ENCODE data around the gene HSPA9.
A peak's percentile ranks its signal among the peaks of the same experiment; 100 is the strongest.

Gene HSPA9

GRCh38 chr5:138560971-138561370 lies 14.2 kb downstream of the HSPA9 start:
- DNase-seq = no peak

- DNase-seq = no peak
Measured at GRCh38 chr5:138559937-138560336, 15.3 kb downstream of the HSPA9 start.

DNA sequence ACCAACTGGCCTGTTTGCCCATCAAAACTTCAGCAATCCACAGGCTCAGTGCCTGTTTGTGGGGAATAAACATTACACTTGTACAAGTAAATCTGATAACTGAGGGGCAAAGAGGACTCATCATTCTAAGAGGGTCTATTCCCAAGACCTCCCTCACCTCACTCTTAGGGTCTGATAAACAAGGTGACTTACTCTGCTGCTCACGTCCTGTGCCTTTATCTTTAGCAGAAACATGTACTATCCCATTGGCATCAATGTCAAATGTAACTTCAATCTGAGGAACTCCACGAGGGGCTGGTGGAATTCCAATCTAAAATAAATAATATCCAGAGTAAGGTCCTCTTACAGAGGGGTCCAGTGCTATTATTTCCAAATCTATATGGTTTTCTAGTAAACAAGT lies 17.5 kb downstream of the HSPA9 start:
- no peak for DNase-seq

DNA sequence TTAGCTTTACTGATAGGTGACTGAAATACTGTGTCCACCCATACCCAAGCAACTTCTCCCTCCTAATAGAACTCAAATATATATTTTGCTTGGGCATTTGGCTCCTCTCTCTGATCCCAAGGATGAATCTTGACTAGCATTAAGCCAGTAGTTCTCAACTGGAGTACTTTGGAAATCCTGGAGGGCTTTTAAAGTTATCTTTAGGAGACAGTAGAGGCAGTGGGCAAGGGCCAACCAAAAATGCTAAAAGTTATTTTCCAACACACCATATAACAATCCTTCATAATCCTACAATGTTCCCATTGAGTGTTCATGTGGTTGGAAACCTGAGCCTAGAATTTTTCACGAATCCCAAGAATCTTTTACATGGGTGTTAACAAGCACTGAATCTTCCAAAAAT lies 21.1 kb downstream of the HSPA9 start:
- DNase-seq = no peak

- DNase-seq = no peak
Measured at GRCh38 chr5:138553437-138554095, 21.6 kb downstream of the HSPA9 start.

GRCh38 chr5:138552657-138553056 lies 22.5 kb downstream of the HSPA9 start:
- no peak for DNase-seq

- no peak for DNase-seq
Measured at GRCh38 chr5:138549414-138549813, 25.8 kb downstream of the HSPA9 start.

GRCh38 chr5:138545919-138546562 lies 29.2 kb downstream of the HSPA9 start:
- DNase-seq = no peak

DNA sequence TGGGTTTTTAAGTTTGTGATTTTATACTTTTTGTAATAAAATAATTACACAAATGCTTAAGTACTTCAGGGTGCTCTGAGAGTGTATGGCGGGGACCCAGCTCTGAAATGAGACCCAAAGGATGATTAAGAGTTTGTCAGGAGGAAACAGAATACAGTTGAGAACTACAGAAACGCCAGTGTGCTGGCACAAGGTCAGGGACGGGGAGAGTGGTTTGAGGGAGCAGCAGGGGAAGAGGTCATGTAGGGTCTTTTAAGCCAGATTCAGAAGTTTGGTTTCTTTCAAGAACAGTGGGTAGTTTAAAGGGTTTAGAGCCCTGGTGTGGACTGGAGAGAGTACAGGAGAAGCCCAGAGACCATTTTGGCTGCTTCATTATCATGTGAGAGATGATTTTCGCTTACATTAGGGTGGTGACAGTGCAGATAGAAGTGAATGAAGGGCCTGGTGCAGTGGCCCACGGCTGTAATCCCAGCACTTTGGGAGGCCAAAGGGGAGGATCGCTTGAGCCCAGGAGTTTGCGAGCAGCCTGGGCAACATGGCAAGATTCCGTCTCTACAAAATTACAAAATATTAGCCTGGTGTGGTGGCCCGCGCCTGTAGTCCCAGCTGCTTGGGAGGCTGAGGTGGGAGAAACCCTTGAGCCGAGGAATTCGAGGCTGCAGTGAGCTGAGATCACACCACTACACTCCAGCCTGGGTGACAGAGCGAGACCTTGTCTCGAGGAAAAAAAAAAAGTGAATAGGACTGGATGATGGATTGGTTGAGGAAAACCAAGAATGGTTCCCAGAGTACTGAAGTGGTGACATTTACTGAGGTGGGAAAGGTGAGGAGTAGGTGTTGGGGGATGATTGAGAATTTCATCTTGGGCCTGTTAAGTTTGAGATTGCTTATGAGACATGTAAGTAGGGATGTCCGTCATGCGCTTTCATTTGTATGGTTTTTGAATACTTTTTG lies 30.7 kb downstream of the HSPA9 start:
- DNase-seq = no peak

- DNase-seq = no peak
Measured at GRCh38 chr5:138543730-138544104, 31.5 kb downstream of the HSPA9 start.

- DNase-seq = peak; percentile 57
Measured at GRCh38 chr5:138542956-138543729, 32.1 kb downstream of the HSPA9 start, which contains the start of gene ETF1. ETF1 (minus strand) TSS chr5:138543236; CDS start chr5:138542918, 318 bp downstream.

DNA sequence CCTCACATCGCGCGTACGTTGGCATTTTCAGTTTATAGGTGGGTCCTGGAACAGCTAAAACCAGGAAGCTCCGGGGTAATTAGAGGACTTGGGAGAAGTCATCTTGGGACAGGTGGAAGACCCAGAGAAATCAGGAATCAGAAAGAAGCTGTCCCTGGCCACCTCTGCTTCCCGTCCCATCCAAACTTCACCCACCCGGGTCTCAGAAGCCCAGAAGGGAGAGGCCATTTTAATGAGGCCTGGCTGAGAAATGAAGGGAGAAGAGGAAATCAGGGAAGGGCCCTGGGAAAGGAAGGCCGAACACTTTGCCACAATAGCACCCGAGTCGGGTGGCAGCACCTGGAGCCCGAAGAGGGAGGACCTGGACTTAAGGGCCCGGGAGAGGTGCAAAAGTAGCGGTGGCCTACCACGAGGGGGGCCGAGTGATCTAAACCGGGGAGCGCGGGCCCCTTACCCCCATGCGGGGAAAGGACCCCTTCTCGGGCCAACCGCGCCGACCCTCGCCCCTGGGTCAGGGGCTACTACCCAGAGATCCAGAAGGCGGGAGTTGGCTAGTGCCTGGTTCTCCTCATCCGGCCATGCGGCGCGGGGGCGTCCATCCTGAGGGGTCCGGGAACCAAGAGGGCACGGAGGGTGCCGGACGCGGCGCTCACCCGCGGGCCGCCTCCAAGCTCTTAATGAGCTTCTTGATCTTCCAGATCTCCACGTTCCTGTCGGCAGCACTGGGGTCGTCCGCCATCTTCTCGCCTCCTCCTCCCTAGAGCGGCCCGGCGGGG lies 32.8 kb downstream of the HSPA9 start:
- DNase-seq = no peak

GRCh38 chr5:138541511-138542179 lies 33.6 kb downstream of the HSPA9 start:
- no peak for DNase-seq

DNA sequence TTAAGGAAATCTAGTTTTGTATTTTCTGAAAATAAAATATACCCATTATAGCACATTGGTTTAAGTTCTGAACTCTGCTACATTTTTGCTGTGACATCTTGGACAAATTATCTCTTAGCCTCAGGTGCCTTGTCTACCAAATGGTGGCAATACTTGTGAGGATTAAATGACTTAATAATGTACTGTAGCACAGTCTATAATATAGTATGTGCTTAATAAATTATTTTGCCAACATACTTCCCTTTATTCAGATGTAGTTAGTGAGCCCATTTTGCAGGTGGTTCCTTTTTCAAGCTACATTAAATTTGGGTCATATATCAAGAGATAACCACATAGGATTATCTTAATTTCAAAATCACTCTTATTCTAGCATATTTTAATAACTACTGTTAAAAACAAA lies 35.4 kb downstream of the HSPA9 start:
- no peak for DNase-seq

GRCh38 chr5:138538943-138539627 lies 36.1 kb downstream of the HSPA9 start:
- no peak for DNase-seq

- DNase-seq = no peak
Measured at GRCh38 chr5:138536665-138537315, 38.4 kb downstream of the HSPA9 start.

- DNase-seq = no peak
Measured at GRCh38 chr5:138536215-138536614, 39.0 kb downstream of the HSPA9 start.

GRCh38 chr5:138533973-138534941 lies 40.9 kb downstream of the HSPA9 start:
- DNase-seq = no peak

- DNase-seq = no peak
Measured at GRCh38 chr5:138529812-138530211, 45.4 kb downstream of the HSPA9 start.
